ENCODE results near the gene TCF7L2. TPM values are rescaled to one million over a fixed set of nuclear protein-coding genes. Genes with fewer than 3 reads are reported as not detected.
A peak's percentile ranks its signal among the peaks of the same experiment; 100 is the strongest.

TCF7L2 gene
- total RNA-seq, 1 experiment from 2014 or later = 3.0 TPM

- DNase-seq (ENCODE audit: low spot score) = no peak
Observed at GRCh38 chr10:113121153-113121552, 171.1 kb downstream of the TCF7L2 start.

- no peak for DNase-seq (ENCODE audit: low spot score)
Observed at GRCh38 chr10:113122947-113123346, 172.9 kb downstream of the TCF7L2 start.

- DNase-seq (ENCODE audit: low spot score) = no peak
Observed at GRCh38 chr10:113124724-113125123, 174.7 kb downstream of the TCF7L2 start.

- DNase-seq (ENCODE audit: low spot score) = no peak
Observed at GRCh38 chr10:113125612-113126011, 175.6 kb downstream of the TCF7L2 start.

GRCh38 chr10:113126229-113127201, 176.5 kb downstream of the TCF7L2 start:
- peak; percentile 58 for DNase-seq (ENCODE audit: low spot score)

GRCh38 chr10:113127261-113127900, 177.3 kb downstream of the TCF7L2 start:
- DNase-seq (ENCODE audit: low spot score) = no peak

- no peak for DNase-seq (ENCODE audit: low spot score)
Observed at GRCh38 chr10:113127901-113128283, 177.8 kb downstream of the TCF7L2 start.

GRCh38 chr10:113128450-113129070, 178.5 kb downstream of the TCF7L2 start:
- DNase-seq (ENCODE audit: low spot score) = no peak

GRCh38 chr10:113129117-113129516, 179.1 kb downstream of the TCF7L2 start:
- no peak for DNase-seq (ENCODE audit: low spot score)

- no peak for DNase-seq (ENCODE audit: low spot score)
Observed at GRCh38 chr10:113130014-113130641, 180.1 kb downstream of the TCF7L2 start.

- DNase-seq (ENCODE audit: low spot score) = peak; percentile 48
Observed at GRCh38 chr10:113131613-113132261, 181.7 kb downstream of the TCF7L2 start.

- peak; percentile 13 for DNase-seq (ENCODE audit: low spot score)
Observed at GRCh38 chr10:113132591-113133121, 182.6 kb downstream of the TCF7L2 start.

- peak; percentile 32 for DNase-seq (ENCODE audit: low spot score)
Observed at GRCh38 chr10:113133497-113134115, 183.6 kb downstream of the TCF7L2 start.

- DNase-seq (ENCODE audit: low spot score) = no peak
Observed at GRCh38 chr10:113135025-113135424, 185.0 kb downstream of the TCF7L2 start.

- DNase-seq (ENCODE audit: low spot score) = no peak
Observed at GRCh38 chr10:113137941-113138685, 188.1 kb downstream of the TCF7L2 start.

GRCh38 chr10:113138937-113139585, 189.0 kb downstream of the TCF7L2 start:
- DNase-seq (ENCODE audit: low spot score) = no peak

GRCh38 chr10:113139699-113140098, 189.7 kb downstream of the TCF7L2 start:
- DNase-seq (ENCODE audit: low spot score) = peak; percentile 27

GRCh38 chr10:113140143-113141011, 190.3 kb downstream of the TCF7L2 start:
- DNase-seq (ENCODE audit: low spot score) = no peak
